Fibroblast of peridontal ligament (primary cell): ENCODE data around the gene CALY.

ENCODE experiments used
- DNase-seq: peaks from one replicate; pipeline ENCODE4 v3.0.0-alpha.2; 2010; ENCODE audit errors: extremely low read depth

The CALY gene

GRCh38 chr10:133287832-133288500 lies 48.7 kb downstream of the CALY start:
- DNase-seq, result no peak

- DNase-seq, result no peak
Observed at GRCh38 chr10:133286366-133286765, 50.3 kb downstream of the CALY start.

GRCh38 chr10:133285217-133285616 lies 51.5 kb downstream of the CALY start:
- no peak for DNase-seq

DNA sequence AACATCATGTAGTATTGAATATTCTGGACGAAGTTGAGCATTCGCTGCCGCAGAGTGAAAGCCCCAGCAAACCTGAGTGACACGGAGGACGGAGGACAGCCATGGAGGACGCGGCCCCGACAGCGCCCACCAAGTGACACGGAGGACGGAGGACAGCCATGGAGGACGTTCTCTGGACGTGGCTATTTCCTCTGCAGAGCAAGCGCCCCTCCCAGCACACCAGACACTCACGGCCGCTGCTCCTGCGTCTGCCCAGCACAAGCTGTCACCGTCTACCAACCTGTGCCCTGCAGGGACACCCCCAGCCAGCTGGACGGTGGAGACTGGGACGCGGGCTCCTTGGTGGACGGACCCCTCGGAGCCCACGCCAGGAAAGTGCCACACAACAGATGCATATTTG lies 52.8 kb downstream of the CALY start:
- no peak for DNase-seq

DNA sequence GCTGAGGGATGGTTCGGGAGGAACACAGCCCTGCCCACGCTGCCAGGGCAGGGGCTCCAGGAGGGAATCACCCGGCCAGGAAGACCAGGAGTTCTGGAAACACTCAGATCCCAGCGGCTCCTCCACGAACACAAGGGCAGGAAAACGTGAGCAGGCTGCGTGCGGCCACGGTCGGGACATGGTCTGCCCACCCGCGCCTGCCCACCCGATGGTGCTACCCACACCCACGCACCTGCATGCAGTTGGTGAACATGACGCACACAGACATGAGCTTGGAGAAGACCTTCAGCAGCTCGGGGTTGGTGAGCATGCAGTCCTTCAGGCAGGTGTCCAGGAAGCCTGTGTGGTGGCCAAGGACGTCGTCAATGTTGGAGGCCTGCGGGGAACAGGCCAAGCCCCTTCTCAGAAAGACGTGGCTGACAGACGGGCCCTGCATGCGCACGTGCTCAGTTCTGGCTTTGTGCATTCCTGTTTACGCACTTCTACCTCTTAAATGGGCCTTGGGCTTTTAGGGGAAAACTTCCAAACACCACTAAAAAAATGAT lies 53.8 kb downstream of the CALY start:
- DNase-seq, result no peak

DNA sequence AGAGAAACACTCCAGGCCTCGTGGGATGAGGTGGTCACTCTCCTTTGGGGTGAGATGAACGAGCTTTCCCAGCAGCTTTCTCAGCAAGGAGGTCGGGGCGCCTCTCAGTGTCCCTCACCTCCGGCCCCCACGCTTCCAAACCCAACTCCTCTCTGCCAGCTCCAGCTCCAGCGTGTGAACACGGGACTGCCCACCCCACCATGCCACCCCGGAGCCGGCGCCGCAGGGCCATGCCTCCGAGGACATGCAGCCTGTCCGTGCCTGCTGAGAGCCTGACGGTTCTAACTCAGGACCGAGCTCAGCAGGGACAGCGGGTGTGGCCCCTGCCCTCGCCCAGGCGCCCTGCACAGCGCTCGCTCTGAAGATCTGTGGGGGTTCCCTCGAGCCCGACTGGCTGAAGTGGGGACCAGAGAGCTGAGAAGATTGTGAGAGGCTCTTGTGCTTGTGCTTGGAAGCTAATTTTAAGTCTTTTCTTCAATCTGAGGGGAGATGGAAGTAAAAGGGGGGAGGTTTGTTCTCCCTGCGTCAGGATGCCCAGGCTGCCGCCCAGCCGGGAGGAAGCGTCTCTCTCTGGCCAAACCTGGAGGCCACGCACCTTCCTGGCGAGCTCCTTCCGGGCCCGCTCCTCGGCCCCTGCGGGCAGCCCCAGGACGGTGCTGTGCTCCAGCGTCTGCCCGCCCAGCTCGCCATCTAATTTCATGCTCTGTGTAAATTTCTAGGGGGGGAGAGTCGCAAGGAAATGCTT lies 54.9 kb downstream of the CALY start:
- no peak for DNase-seq

DNA sequence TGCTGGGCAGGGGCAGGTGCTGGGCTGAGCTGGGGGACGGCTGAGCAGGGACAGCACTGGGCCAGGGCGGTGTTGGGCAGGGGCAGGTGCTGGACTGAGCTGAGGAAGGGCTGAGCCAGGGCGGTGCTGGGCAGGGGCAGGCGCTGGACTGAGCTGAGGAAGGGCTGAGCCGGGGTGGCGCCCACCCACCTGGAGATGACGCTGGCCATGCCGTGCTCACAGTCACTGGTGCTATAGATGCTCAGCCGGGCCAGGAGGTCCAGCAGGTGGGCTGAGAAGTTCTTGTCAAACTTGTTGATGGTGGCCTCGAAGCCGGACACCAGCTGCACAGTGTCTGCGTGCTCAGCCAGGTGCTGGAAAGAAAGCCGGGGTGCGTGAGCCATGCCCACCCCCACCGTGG lies 55.6 kb downstream of the CALY start:
- no peak for DNase-seq

GRCh38 chr10:133280391-133281059 lies 56.2 kb downstream of the CALY start:
- no peak for DNase-seq

DNA sequence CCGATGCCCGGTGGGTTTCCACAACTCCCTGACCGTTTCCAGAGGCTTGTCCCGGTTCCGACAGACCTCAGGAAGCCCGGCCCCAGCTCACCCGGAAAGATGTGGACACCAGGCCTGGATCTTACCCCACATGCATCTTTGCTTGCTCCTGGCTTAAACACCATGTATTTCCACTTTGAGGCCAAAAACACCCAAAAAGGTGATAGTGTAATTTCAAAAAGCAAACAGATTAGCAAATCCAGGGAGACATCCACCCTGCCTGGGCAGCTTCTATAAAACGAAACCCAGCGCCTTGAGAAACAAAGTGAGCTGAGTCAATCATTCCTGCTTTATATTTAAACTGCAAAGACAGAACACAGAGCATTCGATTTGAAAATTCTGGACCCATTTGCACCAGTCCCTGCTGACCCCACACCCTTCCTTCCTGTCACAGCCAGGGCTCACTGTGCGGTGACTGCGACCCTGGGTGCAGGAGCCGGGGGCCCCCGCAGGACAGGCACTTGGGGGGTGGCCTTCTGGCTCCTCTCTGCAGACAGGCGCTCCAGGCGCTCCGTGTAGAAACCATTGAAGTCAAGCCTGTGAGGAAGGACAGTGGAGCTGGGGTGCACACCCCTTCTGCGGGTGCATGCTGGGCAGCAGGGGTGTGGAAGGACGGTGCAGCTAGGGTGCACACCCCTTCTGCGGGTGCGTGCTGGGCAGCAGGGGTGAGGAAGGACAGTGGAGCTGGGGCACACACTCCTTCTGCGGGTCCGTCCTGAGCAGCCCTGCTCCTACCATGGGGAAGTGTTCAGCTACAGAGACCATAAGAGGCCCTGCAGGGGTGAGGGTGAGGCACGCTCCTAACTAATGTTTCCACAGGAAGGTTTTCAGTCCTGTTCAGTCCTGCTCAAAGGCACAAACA lies 57.1 kb downstream of the CALY start:
- DNase-seq, result no peak

DNA sequence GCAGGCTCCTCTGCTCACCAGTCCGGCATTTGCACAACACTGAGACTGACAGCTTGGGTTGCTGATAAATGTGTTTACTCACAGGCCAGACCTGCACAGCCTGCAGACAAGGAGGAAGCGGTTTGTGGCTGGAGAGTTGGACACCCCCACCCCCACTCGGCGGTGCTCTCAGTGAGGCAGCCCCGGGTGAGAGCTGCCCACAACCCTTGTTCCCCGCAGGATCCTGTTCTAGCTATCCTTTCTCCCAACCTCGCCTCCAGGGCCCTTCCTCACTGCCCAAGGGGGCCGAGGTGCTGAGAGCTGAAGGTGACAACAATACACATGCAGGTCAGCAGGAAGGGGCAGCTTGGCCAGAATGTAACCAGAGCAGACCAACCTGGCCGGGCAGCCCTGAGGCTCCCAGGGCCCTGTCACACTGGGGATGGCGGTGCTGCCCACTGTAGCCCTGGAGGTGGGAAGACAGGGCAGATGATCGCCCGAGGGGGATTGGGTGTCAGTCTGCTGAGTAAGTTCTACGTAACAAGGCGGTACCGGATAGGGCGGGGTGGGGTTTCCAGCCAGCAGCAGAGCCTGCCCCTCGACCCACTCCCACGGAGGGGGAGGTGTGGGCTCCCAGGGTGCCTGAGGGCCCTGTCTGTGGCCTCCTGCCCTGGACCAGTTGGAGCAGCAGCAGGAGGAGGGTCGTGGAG lies 58.0 kb downstream of the CALY start:
- DNase-seq, result no peak

GRCh38 chr10:133277993-133278576 lies 58.6 kb downstream of the CALY start:
- no peak for DNase-seq

DNA sequence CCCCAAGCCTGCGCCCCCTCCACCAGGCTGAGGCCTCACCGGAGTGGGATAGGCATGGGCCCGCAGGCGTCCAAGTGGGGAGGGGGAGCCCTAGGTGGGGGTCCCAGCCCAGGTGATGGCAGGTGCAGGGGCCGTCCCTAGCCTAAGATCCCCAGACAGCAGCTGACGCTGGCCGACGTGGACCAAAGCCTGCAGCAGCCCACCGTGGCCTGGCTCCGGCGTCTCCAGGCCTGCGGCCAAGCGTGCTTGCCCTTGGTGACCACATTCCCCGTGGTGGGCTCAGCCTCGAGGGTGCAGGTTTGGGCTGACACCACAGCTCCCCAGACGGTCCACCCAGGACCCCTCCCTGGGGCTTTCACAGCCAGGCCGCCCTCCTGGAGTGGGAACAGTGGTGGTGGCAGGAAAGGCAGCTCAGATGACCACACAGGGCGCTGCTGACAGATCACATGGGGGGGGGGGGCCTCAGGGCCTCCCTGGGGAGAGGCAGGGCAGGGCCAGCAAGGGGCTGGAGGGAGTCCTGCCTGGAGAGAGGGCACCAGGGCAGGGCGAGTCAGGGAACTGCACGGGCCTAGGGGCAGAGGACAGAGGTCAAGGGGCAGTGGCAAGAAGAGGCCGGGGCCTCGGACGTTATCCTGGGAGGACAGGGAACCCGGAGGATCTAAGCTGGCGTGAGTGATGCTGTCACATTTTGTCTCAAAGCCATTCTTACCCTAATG lies 59.3 kb downstream of the CALY start:
- DNase-seq, result no peak

DNA sequence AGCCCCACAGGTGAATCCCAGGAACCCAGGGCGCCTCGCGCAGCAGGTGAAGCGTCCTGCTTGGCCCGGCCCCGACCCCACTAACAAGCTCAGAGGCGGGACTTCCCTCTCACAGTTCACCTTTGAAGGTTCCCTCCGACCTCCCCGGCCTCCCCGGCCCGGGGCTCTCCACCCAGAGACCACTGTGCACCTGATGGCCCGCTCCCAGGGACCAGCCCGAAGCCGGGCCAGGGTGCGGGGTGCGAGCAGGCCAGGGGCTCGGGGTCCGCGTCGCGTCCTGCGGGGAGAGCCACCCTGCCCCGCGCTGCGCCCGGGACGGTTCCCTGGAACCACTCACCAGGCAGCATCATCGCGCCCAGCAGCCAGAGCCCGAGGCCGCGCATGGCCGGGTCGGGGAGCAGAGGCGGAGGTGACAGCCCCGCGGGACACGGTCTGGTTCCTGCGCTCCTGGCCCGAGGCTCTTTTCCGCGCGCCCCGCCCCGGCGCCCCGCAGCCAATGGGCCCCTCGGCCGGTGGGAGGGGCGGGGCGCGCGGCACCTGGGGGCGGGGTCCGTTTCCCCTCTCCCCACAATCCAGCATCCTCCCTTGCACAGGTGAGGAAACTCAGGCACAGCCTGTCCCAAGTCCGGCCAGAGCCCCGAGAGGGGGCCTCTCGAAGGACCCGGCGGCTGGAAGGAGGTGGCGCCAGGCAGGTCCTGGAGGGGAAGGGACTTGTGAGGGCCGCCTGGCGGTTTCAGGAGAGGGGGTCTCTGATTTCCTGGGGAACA lies 60.1 kb downstream of the CALY start, which contains the start of gene ADAM8:
Gene ADAM8, minus strand, starts transcription at position 434 of the 767 bp plus-strand sequence. Its CDS starts 51 bp downstream, at position 383.
- DNase-seq, result no peak

GRCh38 chr10:133276100-133276434 lies 60.6 kb downstream of the CALY start:
- DNase-seq, result no peak

DNA sequence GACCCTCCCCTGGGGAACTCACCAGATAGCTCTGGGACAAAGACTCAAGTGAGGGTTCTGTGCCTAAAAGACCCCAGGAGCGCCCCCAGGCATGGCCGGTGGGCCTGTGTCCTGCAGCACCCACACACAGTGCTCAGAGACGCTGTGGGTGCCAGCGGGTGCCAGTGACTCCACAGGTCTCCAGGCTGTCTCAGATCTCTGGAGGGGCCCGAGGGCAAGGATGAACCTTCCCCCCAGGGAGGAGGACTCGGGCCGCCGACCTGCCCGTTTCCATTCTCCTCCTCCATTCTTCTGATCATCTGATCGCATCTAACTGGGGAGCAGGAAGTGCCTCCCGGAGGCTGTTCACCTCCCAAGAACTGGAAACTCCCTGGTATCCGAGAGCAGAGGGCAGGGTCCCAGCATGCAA lies 61.0 kb downstream of the CALY start:
- DNase-seq, result no peak

- no peak for DNase-seq
Observed at GRCh38 chr10:133274751-133275683, 61.7 kb downstream of the CALY start.
